ENCODE measurements around the gene MTAP. TPM values are rescaled to one million over a fixed set of nuclear protein-coding genes. Genes with fewer than 3 reads are reported as not detected.

The MTAP gene
- total and polyA plus RNA-seq, 9 of the 15 experiments (the other 6 are each of a cell fraction or from before 2014, with no cell fraction given), result 0.07 TPM; not detected in 8

GRCh38 chr9:21781656-21782055, 20.8 kb upstream of the MTAP start:
- ChIA-PET POLR2A (no interaction called here), CTCF (ENCODE audit: low intra/inter-chr PET ratio) (no interaction called here)
- H3K79me2 ChIP-seq (ENCODE audit: control insufficient read depth, insufficient read depth, low read length), result no peaks in the 10 kb centered on the region
- H3K27ac ChIP-seq (ENCODE audit: extremely low read depth, low read depth, low read length), result no peak overlapping the region
- H4K20me1 ChIP-seq (replicated peaks; ENCODE audit: control insufficient read depth, insufficient read depth, low read length), result no peaks in the 10 kb centered on the region
- H3K36me3 ChIP-seq (ENCODE audit: control insufficient read depth, insufficient read depth, low read length), result no peaks in the 10 kb centered on the region
- FAIRE-seq (no peak), ATAC-seq (no peak), DNase-seq (ENCODE audit: extremely low read depth in 1 of 4, low spot score in 3 of 4) (no peak)
- no peak overlapping the region for H3K9ac ChIP-seq (ENCODE audit: insufficient read depth in 1 of 2, low read depth in 2 of 2, low read length in 2 of 2)
- H3K4me3 ChIP-seq, result no peak overlapping the region
- TF ChIP-seq SP2 (IDR thresholded peaks at IDR 0.05; ENCODE audit: extremely low read depth, low read depth, low read length, poor library complexity, severe bottlenecking) (no peak), ZNF592 (IDR thresholded peaks at IDR 0.05) (no peak), ZNF384 (IDR thresholded peaks at IDR 0.05; ENCODE audit: low read depth, low read length) (no peak), ZNF780A (CRISPR knock-in tag; IDR thresholded peaks at IDR 0.05) (no peak), ZNF263 (CRISPR knock-in tag; IDR thresholded peaks at IDR 0.05; ENCODE audit: borderline replicate concordance) (no peak), ARID3A (IDR thresholded peaks at IDR 0.05; ENCODE audit: borderline replicate concordance, low read depth, low read length) (no peak), ZNF282 (CRISPR knock-in tag; IDR thresholded peaks at IDR 0.05) (no peak), HMGN3 (IDR thresholded peaks at IDR 0.05; ENCODE audit: borderline replicate concordance, extremely low read depth, insufficient read length, low read depth, low read length) (no peak), SREBF2 (CRISPR knock-in tag; IDR thresholded peaks at IDR 0.05) (no peak), ZNF184 (CRISPR knock-in tag; IDR thresholded peaks at IDR 0.05) (no peak), ZBED1 (IDR thresholded peaks at IDR 0.05) (no peak), PTBP1 (IDR thresholded peaks at IDR 0.05; ENCODE audit: low read depth, low read length) (no peak), MBD2 (IDR thresholded peaks at IDR 0.05; ENCODE audit: borderline replicate concordance, low read depth) (no peak), KDM5B (IDR thresholded peaks at IDR 0.05; ENCODE audit: insufficient replicate concordance, low read depth, low read length) (no peak), HDGF (IDR thresholded peaks at IDR 0.05) (no peak)
- TF ChIP-seq, protein P1, sequence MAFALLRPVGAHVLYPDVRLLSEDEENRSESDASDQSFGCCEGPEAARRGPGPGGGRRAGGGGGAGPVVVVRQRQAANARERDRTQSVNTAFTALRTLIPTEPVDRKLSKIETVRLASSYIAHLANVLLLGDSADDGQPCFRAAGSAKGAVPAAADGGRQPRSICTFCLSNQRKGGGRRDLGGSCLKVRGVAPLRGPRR (CRISPR knock-in tag; IDR thresholded peaks at IDR 0.05), result no peak
- H2AFZ ChIP-seq (ENCODE audit: low read depth, low read length), result no peak overlapping the region
- H3K4me2 ChIP-seq (ENCODE audit: insufficient read depth, low read length), result no peak overlapping the region
- BruUV-seq (replicated peaks), result no TSS peak
- H3K9me1 ChIP-seq (ENCODE audit: control insufficient read depth, insufficient read depth, low read length), result no peaks in the 10 kb centered on the region
- WGBS (ENCODE audit: insufficient coverage, low coverage, missing lambda C conversion rate), result no CpG with 5 or more reads among the region's 2 CpGs
- H3K9me3 ChIP-seq (replicated peaks; ENCODE audit: control insufficient read depth, insufficient read depth, low read depth, low read length), result no peaks in the 10 kb centered on the region
- in situ Hi-C loops (cut with MboI), result no loop called here
- intact Hi-C loops (cut with micrococcal nuclease), result no loop called here
- H3K27me3 ChIP-seq (ENCODE audit: control insufficient read depth in 2 of 2, insufficient read depth in 2 of 2, low read length in 2 of 2), result no peaks in the 10 kb centered on the region
- H3K4me1 ChIP-seq (replicated peaks in 1 of 2; ENCODE audit: control insufficient read depth in 2 of 2, insufficient read depth in 2 of 2, low read length in 2 of 2), result no peaks in the 10 kb centered on the region
